Skeletal muscle tissue (tissue), 4 donors: ENCODE data around the gene NPEPPS. TPM values are rescaled to one million over a fixed set of nuclear protein-coding genes. Genes with fewer than 3 reads are reported as not detected.
"Not testable (repeated sequence)": the region's sequence is repeated elsewhere in the genome, so short reads cannot be mapped to it uniquely, and the experiment has no call there.

Experiments
- H3K27ac ChIP-seq: one replicate; pipeline ENCODE4 v1.7.0; 2013; ENCODE audit warnings: mild to moderate bottlenecking, low read depth, low read length, inconsistent platforms
- H3K27me3 ChIP-seq, 3 donors: one replicate each; pipeline ENCODE4 v1.7.0; 2013; ENCODE audit warnings: low read length in 3 of 3; ENCODE audit not compliant: control insufficient read depth in 3 of 3, insufficient read depth in 3 of 3
- H3K36me3 ChIP-seq, 3 donors: one replicate each; pipeline ENCODE4 v1.7.0; 2013; ENCODE audit warnings: low read length in 3 of 3; ENCODE audit not compliant: control insufficient read depth in 3 of 3, insufficient read depth in 3 of 3
- H3K4me1 ChIP-seq, 3 donors: one replicate each; pipeline ENCODE4 v1.7.0; 2013; ENCODE audit warnings: low read length in 3 of 3, mild to moderate bottlenecking in 3 of 3; ENCODE audit not compliant: control insufficient read depth in 3 of 3, insufficient read depth in 3 of 3
- H3K4me3 ChIP-seq, 3 donors: one replicate each; pipeline ENCODE4 v1.7.0; 2013; ENCODE audit warnings: low read length in 3 of 3
- H3K9ac ChIP-seq, 3 donors: one replicate each; pipeline ENCODE4 v1.7.0; 2013; ENCODE audit warnings: low read length in 3 of 3, mild to moderate bottlenecking in 3 of 3, moderate library complexity in 2 of 3, low read depth in 1 of 3
- H3K9me3 ChIP-seq, 3 donors: one replicate each; pipeline ENCODE4 v1.7.0; 2013; ENCODE audit warnings: low read length in 3 of 3; ENCODE audit not compliant: control insufficient read depth in 3 of 3
- total RNA-seq: library from RNA; depleted of rRNA; stranded (reverse); fragments of >200 nt; gene quantifications from one replicate; pipeline ENCODE4 v1.2.3, GENCODE V29; 2014
- donor health status: Osteomylitis.

The NPEPPS gene
- total RNA-seq, 1 donor from 2014 or later: 169 TPM

DNA sequence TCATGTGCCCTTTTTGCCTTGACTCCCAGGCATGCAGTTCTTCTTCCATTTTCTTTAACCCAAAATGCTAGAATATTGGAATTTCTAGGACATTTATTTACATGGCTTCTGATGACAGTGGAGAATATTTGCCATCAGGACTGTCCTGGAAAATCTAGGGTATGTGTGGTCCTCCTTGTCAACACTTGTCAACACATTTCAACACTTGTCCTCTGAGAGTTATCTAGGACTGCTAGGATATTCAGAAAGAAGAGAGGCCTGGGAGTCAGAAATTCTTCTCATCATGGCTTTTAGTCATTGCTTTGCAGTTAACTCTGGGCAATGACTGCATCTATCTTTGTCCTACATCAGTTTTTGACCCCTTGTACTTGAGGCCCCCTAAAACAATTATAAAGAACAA is 11.5 kb upstream of the NPEPPS start:
- H3K9ac ChIP-seq, H3K4me3 ChIP-seq, H3K27me3 ChIP-seq, H3K27ac ChIP-seq, H3K9me3 ChIP-seq, H3K4me1 ChIP-seq, H3K36me3 ChIP-seq: not testable (repeated sequence)

GRCh38 chr17:47520279-47520678 is 10.6 kb upstream of the NPEPPS start:
- not testable (repeated sequence) for H3K9ac ChIP-seq, H3K4me1 ChIP-seq, H3K36me3 ChIP-seq, H3K9me3 ChIP-seq, H3K27ac ChIP-seq, H3K4me3 ChIP-seq, H3K27me3 ChIP-seq

DNA sequence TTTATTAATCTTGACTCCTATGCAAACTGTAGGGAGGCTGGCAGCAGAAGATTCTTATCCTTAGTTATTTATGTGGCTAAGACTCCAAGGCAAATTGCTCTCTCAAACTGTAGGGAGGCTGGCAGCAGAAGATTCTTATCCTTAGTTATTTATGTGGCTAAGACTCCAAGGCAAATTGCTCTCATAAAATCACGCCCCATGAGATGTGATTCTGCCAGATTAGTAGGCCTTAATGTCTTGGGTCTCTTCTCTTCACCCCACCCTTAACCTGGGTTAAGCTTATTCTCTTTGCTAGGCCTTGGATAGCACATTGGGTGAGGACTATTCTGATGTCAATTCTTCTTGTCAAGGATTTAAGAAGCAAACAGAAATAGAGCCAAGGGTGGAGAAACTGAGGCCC is 9.5 kb upstream of the NPEPPS start:
- not testable (repeated sequence) for H3K36me3 ChIP-seq, H3K4me3 ChIP-seq, H3K27me3 ChIP-seq, H3K9ac ChIP-seq, H3K4me1 ChIP-seq, H3K9me3 ChIP-seq, H3K27ac ChIP-seq

GRCh38 chr17:47522341-47522740 is 8.6 kb upstream of the NPEPPS start:
- H3K27me3 ChIP-seq, H3K4me1 ChIP-seq, H3K27ac ChIP-seq, H3K36me3 ChIP-seq, H3K9ac ChIP-seq, H3K9me3 ChIP-seq, H3K4me3 ChIP-seq: not testable (repeated sequence)

DNA sequence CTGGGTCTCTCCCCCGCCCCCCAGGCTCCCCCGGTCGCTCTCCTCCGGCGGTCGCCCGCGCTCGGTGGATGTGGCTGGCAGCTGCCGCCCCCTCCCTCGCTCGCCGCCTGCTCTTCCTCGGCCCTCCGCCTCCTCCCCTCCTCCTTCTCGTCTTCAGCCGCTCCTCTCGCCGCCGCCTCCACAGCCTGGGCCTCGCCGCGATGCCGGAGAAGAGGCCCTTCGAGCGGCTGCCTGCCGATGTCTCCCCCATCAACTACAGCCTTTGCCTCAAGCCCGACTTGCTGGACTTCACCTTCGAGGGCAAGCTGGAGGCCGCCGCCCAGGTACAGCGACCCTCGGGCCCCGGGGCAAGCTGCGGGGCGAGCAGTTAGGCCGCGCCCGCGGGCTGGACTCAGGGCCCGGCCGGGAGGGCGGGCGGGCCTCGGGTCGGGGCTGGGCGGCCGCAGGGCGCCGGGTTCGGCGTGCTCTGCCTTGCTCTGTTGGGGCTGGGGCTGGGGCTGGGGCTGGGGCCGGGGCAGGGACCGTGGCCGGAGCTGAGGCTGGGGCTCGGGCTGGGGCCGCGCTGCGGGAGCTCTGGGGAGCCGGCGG is 419 bp downstream of the NPEPPS start:
- H3K36me3 ChIP-seq, H3K27me3 ChIP-seq, H3K9me3 ChIP-seq, H3K4me1 ChIP-seq: not testable (repeated sequence)
- H3K27ac ChIP-seq: peak overlapping the region; percentile 84
- H3K9ac ChIP-seq: peak overlapping the region in 2 of 3 donors; percentile 68 to 79
- H3K4me3 ChIP-seq: peak overlapping the region; percentile 41 to 65 (median 63)

DNA sequence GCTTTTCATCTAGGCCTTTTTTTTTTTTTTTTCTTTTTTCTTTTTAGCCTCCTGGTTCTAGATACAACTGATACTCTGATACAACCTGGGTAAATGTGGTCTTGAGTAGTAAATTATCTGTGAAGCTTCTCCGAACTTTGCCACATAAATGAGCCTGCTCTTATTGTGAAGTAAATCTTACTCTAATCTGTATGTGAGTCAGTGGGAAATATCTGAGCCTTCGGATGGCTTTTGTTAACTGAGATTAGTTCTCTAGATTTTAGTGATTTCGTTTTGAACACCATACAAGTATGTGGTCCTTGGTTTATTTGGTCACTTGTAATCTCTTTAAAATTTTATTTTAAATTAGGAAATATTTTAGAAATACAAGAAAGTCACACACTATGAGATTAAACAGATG is 8.2 kb downstream of the NPEPPS start:
- H3K9me3 ChIP-seq, H3K27me3 ChIP-seq, H3K4me3 ChIP-seq, H3K4me1 ChIP-seq, H3K36me3 ChIP-seq, H3K27ac ChIP-seq, H3K9ac ChIP-seq: not testable (repeated sequence)

GRCh38 chr17:47541676-47542075 is 10.8 kb downstream of the NPEPPS start:
- H3K36me3 ChIP-seq, H3K9ac ChIP-seq, H3K4me3 ChIP-seq, H3K4me1 ChIP-seq, H3K27me3 ChIP-seq, H3K27ac ChIP-seq, H3K9me3 ChIP-seq: not testable (repeated sequence)

GRCh38 chr17:47544327-47544726 is 13.4 kb downstream of the NPEPPS start:
- not testable (repeated sequence) for H3K9me3 ChIP-seq, H3K27ac ChIP-seq, H3K9ac ChIP-seq, H3K27me3 ChIP-seq, H3K4me1 ChIP-seq, H3K4me3 ChIP-seq, H3K36me3 ChIP-seq

GRCh38 chr17:47554733-47555132 is 23.8 kb downstream of the NPEPPS start:
- H3K4me3 ChIP-seq, H3K36me3 ChIP-seq, H3K9me3 ChIP-seq, H3K27ac ChIP-seq, H3K27me3 ChIP-seq, H3K4me1 ChIP-seq, H3K9ac ChIP-seq: not testable (repeated sequence)

DNA sequence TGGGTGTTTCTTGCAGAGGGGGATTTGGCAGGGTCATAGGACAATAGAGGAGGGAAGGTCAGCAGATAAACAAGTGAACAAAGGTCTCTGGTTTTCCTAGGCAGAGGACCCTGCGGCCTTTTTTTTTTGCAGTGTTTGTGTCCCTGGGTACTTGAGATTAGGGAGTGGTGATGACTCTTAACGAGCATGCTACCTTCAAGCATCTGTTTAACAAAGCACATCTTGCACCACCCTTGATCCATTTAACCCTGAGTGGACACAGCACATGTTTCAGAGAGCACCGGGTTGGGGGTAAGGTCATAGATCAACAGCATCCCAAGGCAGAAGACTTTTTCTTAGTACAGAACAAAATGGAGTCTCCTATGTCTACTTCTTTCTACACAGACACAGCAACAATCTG is 25.2 kb downstream of the NPEPPS start:
- H3K27ac ChIP-seq, H3K27me3 ChIP-seq, H3K4me3 ChIP-seq: not testable (repeated sequence)

GRCh38 chr17:47560517-47561043 is 29.7 kb downstream of the NPEPPS start:
- H3K27ac ChIP-seq, H3K4me3 ChIP-seq, H3K27me3 ChIP-seq, H3K9me3 ChIP-seq, H3K36me3 ChIP-seq, H3K9ac ChIP-seq, H3K4me1 ChIP-seq: not testable (repeated sequence)

More for the DNA sequence above, 25.2 kb downstream of the NPEPPS start:
- not testable (repeated sequence) for H3K36me3 ChIP-seq, H3K9me3 ChIP-seq, H3K9ac ChIP-seq, H3K4me1 ChIP-seq
